GM10266 (cell line): ENCODE measurements around the gene USP10.

Experiments
- DNase-seq: peaks from one replicate; pipeline ENCODE4 v3.0.0; 2012; ENCODE audit errors: extremely low spot score
- CTCF ChIP-seq: IDR thresholded peaks from 2 replicates; pipeline ENCODE4 v1.5.1; 2012; ENCODE audit warnings: mild to moderate bottlenecking, low read depth; ENCODE audit not compliant: control insufficient read depth, insufficient read depth; ENCODE audit errors: missing control alignments

Gene USP10

DNA sequence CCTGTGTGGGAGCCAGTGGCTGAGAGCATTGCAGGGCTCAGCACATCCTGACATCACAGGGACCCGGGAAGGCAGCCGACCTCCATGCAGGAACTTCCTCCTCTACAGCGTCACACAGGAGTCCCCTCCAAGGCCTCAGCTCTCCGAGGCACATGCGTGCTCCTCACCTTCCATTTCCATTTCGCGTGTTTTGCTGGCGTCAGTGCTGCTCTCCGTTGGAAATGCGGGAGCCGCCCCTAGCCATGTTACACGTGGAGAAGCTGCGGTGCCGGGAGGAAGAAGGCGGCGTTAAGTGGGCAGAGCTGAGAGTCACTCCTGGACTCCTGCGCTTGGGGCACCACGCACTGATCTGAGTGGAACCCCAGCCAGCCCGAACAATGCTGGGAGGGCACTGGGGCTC, 94.8 kb downstream of the USP10 start:
- no peak for DNase-seq
- no peak for TF ChIP-seq CTCF

DNA sequence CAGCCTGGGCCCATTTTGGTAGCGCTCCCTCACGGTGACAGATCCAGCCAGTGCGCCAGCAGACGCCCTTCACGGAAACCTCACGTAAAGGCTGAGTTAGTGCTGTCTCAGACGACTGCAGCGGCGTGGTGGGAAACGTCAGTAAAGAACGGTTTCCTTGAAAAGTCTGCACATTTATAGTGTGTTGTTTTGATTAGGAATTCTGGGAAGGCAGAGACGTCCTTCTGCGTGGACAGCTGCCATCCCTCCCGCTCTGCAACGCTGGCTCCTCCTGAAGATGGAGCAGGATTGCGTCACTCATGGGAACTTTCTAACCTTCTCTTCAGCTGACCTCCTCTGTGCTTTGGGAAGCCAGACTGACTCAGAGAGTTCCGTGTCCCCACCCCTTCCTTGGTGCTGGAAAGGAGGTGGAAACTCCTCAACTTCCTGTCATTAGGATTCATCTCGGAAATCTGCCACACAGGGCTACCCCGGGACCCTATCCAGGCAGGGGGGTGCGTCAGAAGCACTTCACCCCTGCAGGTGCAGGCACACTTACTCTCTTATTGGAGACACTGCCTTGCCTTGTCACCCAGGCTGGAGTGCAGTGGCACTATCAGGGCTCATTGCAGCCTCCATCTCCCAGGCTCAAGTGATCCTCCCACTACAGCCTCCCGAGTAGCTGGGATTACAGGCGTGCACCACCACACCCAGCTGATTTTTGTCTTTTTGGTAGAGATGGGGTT, 95.7 kb downstream of the USP10 start:
- TF ChIP-seq CTCF, result no peak
- no peak for DNase-seq

DNA sequence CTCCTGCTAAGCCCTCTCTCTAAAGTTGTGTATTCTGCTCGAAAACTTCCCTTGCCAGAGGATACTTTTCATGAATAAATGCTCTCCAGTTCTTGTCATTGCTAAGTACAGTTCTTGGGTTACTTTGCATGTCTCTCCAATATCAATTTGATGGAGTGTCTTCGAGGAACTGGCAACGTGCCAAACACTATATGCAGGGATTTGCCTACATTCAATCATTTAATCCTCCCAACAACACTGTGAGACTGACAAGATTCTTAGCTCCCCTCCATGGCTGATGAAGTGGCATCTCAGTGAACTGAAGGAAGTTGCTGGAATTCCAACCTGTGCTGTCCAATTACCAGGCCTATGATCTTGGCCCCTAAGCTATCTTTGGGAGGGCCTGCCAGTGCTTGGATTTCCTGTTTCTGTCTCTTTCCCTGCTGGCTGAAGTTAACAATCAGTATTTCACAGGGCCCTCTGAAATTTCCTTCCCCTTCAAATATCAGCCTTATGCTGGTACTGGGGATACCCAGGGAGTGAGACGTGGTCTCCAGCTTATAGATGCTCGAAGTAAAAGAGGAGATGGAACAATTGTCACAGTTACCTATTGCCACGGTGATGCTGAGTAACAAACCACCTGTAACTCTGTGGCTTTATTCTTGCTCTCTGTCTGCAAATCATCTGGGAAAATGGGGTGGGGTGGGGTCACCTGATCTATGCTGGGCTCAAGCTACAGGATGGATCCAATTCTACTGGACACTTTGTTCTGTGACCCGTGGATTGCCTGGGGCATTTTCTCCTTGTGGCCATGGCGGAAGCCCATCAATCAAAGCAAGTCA, 100.6 kb downstream of the USP10 start:
- DNase-seq, result no peak
- no peak for TF ChIP-seq CTCF

- DNase-seq, result no peak
- TF ChIP-seq CTCF, result no peak
Observed at GRCh38 chr16:84803146-84803545, 103.3 kb downstream of the USP10 start.

DNA sequence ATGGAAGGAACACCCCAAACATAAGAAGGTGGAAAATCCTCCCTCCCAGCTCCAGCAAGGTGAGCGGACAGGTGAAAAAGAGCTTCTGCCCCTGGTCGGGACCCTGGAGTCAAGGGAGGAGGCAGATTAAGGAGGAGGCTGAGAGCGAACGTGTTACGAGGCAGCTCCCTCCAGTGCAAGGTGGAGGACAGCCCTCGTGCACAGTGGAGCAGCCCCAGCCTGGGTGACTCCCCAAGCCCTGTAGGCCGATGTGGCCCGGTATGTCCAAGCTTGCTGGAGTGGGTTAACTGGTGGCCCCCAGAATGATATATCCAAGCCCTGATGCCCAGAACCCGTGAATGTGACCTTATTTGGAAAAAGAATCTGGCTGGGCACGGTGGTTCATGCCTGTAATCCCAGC, 104.5 kb downstream of the USP10 start:
- TF ChIP-seq CTCF, result no peak
- no peak for DNase-seq

GRCh38 chr16:84806256-84806889, 106.6 kb downstream of the USP10 start:
- no peak for TF ChIP-seq CTCF
- DNase-seq, result no peak

- DNase-seq, result no peak
- TF ChIP-seq CTCF, result no peak
Observed at GRCh38 chr16:84806890-84807258, 107.1 kb downstream of the USP10 start.
